GM20000 (cell line): ENCODE results near the gene CFAP141.

Experiments
- DNase-seq: peaks from one replicate; pipeline ENCODE4 v3.0.0; 2012; ENCODE audit warnings: low spot score
- TF ChIP-seq, protein P1 (sequence below): IDR thresholded peaks from 2 replicates; pipeline ENCODE4 v1.5.1; 2012; ENCODE audit warnings: mild to moderate bottlenecking, control low read depth; ENCODE audit errors: extremely low read depth, missing control alignments

The CFAP141 gene

DNA sequence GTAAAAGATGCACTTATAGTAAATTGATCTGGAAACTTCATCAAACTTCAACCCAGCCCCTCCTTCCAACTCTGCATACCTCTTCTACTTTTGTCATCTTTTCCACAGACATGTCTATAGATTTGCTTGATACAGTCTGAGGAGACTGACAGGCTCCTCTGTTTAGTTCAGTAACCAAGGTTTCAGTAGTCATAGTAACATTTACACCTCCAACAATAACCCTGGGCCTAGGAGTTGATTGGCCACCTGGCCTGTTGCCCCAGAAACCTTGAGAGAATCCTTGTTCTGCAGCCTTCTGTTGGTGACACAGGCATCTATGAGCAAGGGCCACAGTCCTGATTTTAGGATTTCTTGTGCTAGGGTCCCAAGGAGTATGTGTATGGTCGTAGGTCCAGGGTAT lies at the start of gene CFAP141:
TSS of gene CFAP141 (minus strand) at position 138 of the 400 bp plus-strand sequence. CDS start at position 112, 26 bp downstream.
- TF ChIP-seq, protein P1, sequence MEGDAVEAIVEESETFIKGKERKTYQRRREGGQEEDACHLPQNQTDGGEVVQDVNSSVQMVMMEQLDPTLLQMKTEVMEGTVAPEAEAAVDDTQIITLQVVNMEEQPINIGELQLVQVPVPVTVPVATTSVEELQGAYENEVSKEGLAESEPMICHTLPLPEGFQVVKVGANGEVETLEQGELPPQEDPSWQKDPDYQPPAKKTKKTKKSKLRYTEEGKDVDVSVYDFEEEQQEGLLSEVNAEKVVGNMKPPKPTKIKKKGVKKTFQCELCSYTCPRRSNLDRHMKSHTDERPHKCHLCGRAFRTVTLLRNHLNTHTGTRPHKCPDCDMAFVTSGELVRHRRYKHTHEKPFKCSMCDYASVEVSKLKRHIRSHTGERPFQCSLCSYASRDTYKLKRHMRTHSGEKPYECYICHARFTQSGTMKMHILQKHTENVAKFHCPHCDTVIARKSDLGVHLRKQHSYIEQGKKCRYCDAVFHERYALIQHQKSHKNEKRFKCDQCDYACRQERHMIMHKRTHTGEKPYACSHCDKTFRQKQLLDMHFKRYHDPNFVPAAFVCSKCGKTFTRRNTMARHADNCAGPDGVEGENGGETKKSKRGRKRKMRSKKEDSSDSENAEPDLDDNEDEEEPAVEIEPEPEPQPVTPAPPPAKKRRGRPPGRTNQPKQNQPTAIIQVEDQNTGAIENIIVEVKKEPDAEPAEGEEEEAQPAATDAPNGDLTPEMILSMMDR, result no peak
- DNase-seq, result no peak

DNA sequence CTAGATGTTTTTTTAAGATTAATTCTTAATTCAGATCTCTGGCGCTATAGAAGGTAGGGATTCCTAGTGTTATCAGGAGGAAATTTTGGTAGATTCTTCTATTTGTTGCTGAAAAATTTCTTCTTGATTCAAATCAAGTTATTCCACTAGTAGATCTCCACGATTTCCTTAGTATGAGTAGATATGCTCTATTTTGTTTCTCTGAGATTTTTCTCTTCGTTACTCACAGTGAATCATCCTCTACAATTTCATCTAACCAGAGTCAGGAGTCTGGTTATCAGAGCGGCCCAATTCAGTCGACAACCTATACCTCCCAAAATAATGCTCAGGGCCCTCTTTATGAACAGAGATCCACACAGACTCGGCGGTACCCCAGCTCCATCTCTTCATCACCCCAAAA lies 47.5 kb upstream of the CFAP141 start:
- DNase-seq, result no peak
- TF ChIP-seq, protein P1, result no peak

DNA sequence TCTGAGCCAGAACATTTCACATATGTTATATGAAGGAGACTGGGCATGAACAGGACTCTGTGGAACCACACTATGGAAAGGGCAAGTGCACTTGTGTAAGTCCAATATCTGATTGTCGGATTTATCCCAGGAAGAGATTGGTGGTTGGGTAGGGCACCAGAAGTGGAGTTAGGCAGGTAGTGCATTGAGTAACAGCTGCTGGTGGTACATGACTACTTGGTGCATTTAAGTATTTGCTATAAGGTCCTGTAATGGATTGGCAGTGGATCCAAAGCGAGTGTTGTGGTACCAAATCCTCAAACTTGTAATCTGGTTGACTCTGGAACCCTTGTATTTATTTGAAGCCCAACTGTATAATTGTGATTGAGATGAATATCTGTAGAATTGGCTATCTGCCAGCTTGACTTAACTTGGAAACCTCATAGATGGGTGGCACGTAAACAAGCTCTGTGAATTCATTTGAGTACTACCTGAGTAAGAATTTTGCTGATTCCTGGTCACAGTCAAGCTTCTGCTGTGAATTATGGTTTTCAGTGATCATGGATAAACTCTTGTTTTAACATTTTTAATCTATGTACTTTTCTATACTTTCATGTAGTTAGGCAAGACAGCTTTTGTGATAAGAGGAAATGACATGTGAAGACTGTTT lies 35.7 kb upstream of the CFAP141 start:
- TF ChIP-seq, protein P1, result no peak
- no peak for DNase-seq

DNA sequence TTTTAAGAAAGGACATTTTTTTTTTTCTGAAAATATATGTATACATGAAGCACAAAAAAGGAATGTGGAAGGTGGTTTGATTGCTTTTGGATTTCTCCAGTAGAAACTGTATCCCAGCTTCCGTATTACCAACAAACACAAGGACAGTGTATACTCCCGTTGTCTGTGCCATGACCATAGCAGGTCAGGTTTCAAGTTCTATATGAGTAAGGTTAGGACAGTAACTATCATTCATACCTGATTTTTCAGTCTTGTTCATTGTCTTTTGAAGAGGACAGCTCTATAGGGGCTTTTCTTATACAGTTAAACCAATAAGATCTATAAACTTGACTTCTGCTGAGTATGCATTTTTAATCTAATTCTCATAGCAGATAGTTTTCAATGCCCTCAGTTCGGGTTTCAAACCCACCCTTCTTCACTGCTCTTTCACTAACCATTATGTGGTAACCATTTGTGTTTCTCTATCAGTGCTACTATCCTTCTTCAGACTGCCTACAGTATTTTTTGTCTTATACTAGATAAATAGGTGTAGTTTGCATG lies 34.2 kb upstream of the CFAP141 start:
- DNase-seq, result no peak
- TF ChIP-seq, protein P1, result no peak

DNA sequence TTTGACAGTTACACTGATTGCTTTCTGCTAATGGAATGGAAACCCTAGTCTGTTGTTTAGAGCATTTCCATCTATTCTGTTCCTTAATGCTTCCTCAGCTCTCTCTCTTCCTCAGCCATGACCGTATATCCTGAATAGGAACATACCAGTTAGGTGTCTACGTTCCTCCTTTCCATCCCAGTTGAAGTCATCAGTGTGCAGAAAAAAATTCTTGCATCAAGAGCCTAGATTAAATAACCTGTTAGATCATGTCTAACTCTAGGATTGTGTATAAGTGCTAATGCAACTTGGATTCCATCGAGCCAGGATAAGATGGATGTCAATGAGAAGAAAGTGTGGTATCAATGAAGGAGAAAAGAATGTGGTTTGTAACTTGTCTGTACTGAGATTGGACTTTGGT lies 33.4 kb upstream of the CFAP141 start:
- DNase-seq, result no peak
- TF ChIP-seq, protein P1, result no peak

DNA sequence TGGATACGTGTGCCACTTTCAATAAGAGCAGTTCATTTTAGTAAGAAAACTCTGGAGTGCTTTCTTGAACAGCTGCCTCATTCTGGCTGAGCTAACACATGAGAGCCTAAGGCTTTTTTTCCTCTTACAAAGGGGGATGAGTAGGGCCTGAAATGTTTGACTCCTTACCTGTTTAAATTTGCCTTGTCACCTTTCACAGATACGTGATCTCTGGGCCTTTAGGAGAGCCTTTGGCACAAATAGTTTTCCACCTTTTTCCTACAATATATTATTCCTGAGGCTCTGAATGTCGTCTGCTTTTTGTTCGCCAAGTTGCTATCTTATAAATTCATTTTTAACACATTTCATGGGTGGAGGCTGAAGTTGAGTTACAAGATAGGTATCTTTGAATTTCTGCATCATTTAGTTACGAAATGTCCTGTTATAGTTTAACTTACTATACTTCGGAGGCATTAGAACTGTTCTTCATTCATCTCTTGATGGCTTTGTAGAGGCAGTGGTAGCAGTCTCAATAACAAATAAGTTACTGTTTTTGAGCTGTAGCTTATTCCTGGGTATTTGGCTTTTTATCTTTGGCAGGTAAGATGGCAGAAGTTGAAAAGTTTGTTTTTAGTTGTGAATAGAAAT lies 31.9 kb upstream of the CFAP141 start:
- no peak for DNase-seq
- TF ChIP-seq, protein P1, result no peak

DNA sequence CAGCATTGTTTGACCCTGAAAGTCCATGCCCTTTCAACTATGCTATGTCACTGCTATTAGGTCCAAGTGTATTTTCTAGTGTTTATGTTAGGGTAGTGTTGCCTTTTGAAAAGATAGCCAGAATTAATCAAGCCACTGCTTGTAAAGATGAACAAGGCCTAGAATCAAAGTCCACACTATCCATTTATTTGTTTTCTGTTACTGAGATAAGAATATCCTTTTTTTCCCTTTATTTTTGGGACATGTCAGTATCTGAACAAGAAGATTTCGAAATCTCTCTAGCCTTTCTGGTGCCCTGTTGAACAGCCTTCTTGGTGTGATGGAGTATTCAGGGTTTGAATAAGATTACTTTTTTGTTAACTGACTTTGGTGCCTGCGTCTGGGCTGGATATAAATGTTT lies 31.3 kb upstream of the CFAP141 start:
- TF ChIP-seq, protein P1, result no peak

More for the DNA sequence above, 31.3 kb upstream of the CFAP141 start:
- no peak for DNase-seq
